Measurements from ENCODE around the gene HNRNPLL. TPM values are rescaled to one million over a fixed set of nuclear protein-coding genes. Genes with fewer than 3 reads are reported as not detected.

The HNRNPLL gene
- total RNA-seq, 1 donor from 2014 or later, result 29.7 TPM

GRCh38 chr2:38522754-38523349 lies 79.9 kb downstream of the HNRNPLL start:
- TF ChIP-seq CTCF (IDR thresholded peaks at IDR 0.05; ENCODE audit: insufficient read depth, low read length, severe bottlenecking), result no peak
- no peaks in the 10 kb centered on the region for H3K36me3 ChIP-seq (ENCODE audit: control insufficient read depth, insufficient read depth, low read length)
- no peak for FAIRE-seq
- no peak overlapping the region for H3K4me3 ChIP-seq (ENCODE audit: low read depth, low read length)
- peaks cover 4% of the 10 kb centered on the region for H3K27me3 ChIP-seq (ENCODE audit: control insufficient read depth, insufficient read depth, low read length)
- no peak for DNase-seq (ENCODE audit: low read depth)

GRCh38 chr2:38521835-38522234 lies 80.9 kb downstream of the HNRNPLL start:
- FAIRE-seq, result no peak
- TF ChIP-seq CTCF (IDR thresholded peaks at IDR 0.05; ENCODE audit: insufficient read depth, low read length, severe bottlenecking), result no peak
- Histone ChIP-seq H3K27me3 (ENCODE audit: control insufficient read depth, insufficient read depth, low read length) (peaks cover 4% of the 10 kb centered on the region), H3K36me3 (ENCODE audit: control insufficient read depth, insufficient read depth, low read length) (no peaks in the 10 kb centered on the region), H3K4me3 (ENCODE audit: low read depth, low read length) (no peak overlapping the region)
- no peak for DNase-seq (ENCODE audit: low read depth)

GRCh38 chr2:38517284-38517683 lies 85.4 kb downstream of the HNRNPLL start:
- no peaks in the 10 kb centered on the region for H3K27me3 ChIP-seq (ENCODE audit: control insufficient read depth, insufficient read depth, low read length)
- no peak for DNase-seq (ENCODE audit: low read depth)
- TF ChIP-seq CTCF (IDR thresholded peaks at IDR 0.05; ENCODE audit: insufficient read depth, low read length, severe bottlenecking), result no peak
- H3K4me3 ChIP-seq (ENCODE audit: low read depth, low read length), result no peak overlapping the region
- FAIRE-seq, result no peak
- H3K36me3 ChIP-seq (ENCODE audit: control insufficient read depth, insufficient read depth, low read length), result no peaks in the 10 kb centered on the region

GRCh38 chr2:38516526-38516925 lies 86.2 kb downstream of the HNRNPLL start:
- no peak overlapping the region for H3K4me3 ChIP-seq (ENCODE audit: low read depth, low read length)
- H3K27me3 ChIP-seq (ENCODE audit: control insufficient read depth, insufficient read depth, low read length), result no peaks in the 10 kb centered on the region
- no peak for TF ChIP-seq CTCF (IDR thresholded peaks at IDR 0.05; ENCODE audit: insufficient read depth, low read length, severe bottlenecking)
- DNase-seq (ENCODE audit: low read depth) (no peak), FAIRE-seq (no peak)
- H3K36me3 ChIP-seq (ENCODE audit: control insufficient read depth, insufficient read depth, low read length), result no peaks in the 10 kb centered on the region

GRCh38 chr2:38516122-38516521 lies 86.6 kb downstream of the HNRNPLL start:
- Histone ChIP-seq H3K27me3 (ENCODE audit: control insufficient read depth, insufficient read depth, low read length) (no peaks in the 10 kb centered on the region), H3K36me3 (ENCODE audit: control insufficient read depth, insufficient read depth, low read length) (no peaks in the 10 kb centered on the region), H3K4me3 (ENCODE audit: low read depth, low read length) (no peak overlapping the region)
- no peak for TF ChIP-seq CTCF (IDR thresholded peaks at IDR 0.05; ENCODE audit: insufficient read depth, low read length, severe bottlenecking)
- FAIRE-seq (no peak), DNase-seq (ENCODE audit: low read depth) (no peak)

Data from bronchial epithelial cell (primary cell).